HG03575 (cell line): ENCODE measurements around the gene OR7A5.
"Not testable (repeated sequence)": the region's sequence is repeated elsewhere in the genome, so short reads cannot be mapped to it uniquely, and the experiment has no call there.

Source experiments
- ATAC-seq: cut with Tn5 transposase; IDR thresholded peaks from one replicate; pipeline ENCODE4 v1.9.1; 2021; ENCODE audit not compliant: unreplicated experiment, insufficient number of reproducible peaks, low FRiP score; ENCODE audit errors: extremely low read depth

Gene OR7A5

GRCh38 chr19:14792250-14792649 is 42.7 kb downstream of the OR7A5 start:
- ATAC-seq: not testable (repeated sequence)

GRCh38 chr19:14786421-14786851 is 48.5 kb downstream of the OR7A5 start:
- no peak for ATAC-seq

GRCh38 chr19:14785102-14785793 is 49.7 kb downstream of the OR7A5 start:
- ATAC-seq: not testable (repeated sequence)

GRCh38 chr19:14784730-14785101 is 50.3 kb downstream of the OR7A5 start:
- ATAC-seq: not testable (repeated sequence)

GRCh38 chr19:14783410-14783998 is 51.5 kb downstream of the OR7A5 start:
- ATAC-seq: not testable (repeated sequence)

GRCh38 chr19:14782626-14783409 is 52.2 kb downstream of the OR7A5 start:
- no peak for ATAC-seq

- ATAC-seq: not testable (repeated sequence)
These were observed 53.1 kb downstream of the OR7A5 start for GRCh38 chr19:14781713-14782536.

GRCh38 chr19:14780622-14781225 is 54.3 kb downstream of the OR7A5 start:
- not testable (repeated sequence) for ATAC-seq

GRCh38 chr19:14779151-14779550 is 55.8 kb downstream of the OR7A5 start:
- ATAC-seq: no peak

- ATAC-seq: not testable (repeated sequence)
These were observed 56.7 kb downstream of the OR7A5 start, which contains the start of gene ADGRE2 for GRCh38 chr19:14778110-14778845. Gene ADGRE2, minus strand, starts transcription at chr19:14778560. Its CDS starts 1,804 bp downstream, at chr19:14776756.

GRCh38 chr19:14777645-14778044 is 57.3 kb downstream of the OR7A5 start:
- not testable (repeated sequence) for ATAC-seq
